ENCODE data around the gene SPIRE2.
"Not testable (repeated sequence)": the region's sequence is repeated elsewhere in the genome, so short reads cannot be mapped to it uniquely, and the experiment has no call there.

SPIRE2 gene, protein sequence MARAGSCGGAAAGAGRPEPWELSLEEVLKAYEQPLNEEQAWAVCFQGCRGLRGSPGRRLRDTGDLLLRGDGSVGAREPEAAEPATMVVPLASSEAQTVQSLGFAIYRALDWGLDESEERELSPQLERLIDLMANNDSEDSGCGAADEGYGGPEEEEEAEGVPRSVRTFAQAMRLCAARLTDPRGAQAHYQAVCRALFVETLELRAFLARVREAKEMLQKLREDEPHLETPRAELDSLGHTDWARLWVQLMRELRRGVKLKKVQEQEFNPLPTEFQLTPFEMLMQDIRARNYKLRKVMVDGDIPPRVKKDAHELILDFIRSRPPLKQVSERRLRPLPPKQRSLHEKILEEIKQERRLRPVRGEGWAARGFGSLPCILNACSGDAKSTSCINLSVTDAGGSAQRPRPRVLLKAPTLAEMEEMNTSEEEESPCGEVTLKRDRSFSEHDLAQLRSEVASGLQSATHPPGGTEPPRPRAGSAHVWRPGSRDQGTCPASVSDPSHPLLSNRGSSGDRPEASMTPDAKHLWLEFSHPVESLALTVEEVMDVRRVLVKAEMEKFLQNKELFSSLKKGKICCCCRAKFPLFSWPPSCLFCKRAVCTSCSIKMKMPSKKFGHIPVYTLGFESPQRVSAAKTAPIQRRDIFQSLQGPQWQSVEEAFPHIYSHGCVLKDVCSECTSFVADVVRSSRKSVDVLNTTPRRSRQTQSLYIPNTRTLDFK

DNA sequence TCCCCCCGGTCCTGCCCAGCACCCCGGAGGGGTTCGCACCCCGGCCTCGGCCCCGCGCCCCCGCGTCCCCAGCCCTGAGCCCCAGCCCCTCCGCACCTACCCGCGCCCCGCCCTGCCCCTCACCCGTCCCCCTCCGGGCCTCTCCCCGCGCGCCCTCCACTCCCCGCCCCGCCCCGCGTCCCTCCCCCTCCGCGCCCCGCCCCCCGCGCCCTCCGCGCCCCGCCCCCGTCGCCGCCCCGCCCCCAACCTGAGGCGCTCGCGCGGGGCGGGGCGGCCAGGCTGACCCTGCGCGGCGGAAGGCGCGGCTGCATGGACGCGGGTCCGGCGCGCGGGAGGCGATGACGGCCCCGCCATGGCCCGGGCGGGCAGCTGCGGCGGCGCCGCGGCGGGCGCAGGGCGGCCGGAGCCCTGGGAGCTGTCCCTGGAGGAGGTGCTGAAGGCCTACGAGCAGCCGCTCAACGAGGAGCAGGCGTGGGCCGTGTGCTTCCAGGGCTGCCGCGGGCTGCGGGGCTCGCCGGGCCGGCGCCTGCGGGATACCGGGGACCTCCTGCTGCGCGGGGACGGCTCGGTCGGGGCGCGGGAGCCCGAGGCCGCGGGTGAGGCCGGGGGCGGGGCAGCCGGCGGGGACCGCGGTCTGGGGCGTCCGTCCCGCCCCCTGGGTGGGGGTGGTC is at the start of gene SPIRE2:
Gene SPIRE2, plus strand, starts transcription at position 277 of the 671 bp plus-strand sequence. Its CDS starts 76 bp downstream, at position 353.
- no peak for DNase-seq

DNA sequence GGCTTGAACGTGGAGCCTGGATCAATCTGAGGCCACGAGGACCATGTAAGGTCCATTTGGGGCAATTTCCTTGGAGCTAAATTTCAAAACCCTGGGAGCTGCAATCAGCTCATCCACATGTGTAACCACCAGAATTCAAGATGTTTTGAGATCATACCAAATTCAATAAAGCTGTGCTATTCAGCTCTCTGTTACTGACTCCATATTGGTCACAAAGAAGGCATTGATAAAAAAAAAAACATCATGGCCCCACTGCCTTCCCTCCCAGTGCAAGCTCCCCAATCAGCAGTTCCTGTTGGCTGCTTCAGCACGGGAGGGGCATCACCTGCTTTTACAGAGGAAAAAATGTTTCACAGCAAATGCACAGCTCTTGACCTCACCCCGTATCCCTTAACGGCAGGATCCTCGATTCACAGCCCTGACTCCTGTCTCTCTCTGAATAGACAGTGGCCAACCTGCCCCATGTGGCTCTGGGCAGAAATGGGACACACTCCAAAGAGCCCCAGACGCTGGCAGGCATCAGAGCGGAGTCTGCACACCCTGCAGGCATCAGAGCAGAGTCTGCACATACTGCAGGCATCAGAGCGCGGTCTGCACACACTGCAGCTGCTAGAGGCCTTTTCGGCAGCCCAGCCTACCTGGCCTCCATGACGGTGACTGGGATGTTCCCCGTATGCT is 48.9 kb upstream of the SPIRE2 start:
- no peak for DNase-seq

DNA sequence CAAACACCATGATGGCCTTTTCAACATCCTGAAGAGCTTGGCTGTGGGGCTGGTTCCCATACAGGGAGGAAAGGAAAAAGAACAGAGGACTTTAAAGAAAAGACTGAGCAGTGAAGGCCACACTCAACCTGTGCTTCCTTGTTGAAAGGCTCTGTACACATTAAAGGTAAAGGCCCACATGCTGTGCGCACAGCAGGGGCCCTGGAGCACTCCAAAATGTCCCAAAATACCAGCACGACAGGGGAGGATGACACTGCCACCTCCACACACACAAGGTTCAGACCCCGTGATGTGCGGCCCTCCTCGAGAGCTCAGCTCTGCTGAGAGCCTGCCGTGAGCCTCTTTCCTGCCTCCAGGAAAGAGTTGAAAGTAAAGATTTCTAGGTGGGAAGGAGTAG is 48.4 kb upstream of the SPIRE2 start:
- no peak for DNase-seq

DNA sequence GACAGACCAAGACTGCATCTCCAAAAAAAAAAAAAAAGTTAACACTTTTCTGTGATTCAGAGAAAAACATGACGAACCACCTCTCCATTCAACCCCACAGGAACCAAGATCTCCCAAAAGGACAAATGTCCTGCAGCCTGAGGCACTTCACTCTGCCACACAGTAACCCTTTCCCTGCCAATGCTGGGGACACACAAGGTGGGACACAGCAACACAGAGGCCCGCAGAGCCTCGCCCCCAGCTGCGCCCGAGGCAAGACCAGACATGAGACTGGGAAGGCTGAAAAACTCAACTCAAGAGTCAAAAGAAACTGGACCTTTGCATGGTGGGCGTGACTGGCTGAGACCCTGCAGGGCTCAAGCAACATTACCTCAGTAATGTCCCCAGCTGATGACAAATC is 45.8 kb upstream of the SPIRE2 start:
- no peak for DNase-seq

DNA sequence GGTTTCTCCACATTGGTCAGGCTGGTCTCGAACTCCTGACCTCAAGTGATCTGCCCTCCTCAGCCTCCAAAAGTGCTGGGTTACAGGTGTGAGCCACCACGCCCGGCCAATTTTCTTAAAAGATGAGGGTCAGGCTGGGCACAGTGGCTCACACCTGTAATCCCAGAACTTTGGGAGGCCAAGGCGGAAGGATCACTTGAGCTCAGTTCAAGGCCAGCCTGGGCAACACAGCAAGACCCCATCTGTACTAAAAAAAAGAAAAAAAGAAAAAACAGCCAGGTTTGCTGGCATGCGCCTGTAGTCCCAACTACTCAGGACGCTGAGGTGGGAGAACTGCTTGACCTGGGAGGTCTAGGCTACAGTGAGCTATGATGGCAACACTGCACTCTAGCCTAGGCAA is 44.3 kb upstream of the SPIRE2 start:
- not testable (repeated sequence) for DNase-seq

DNA sequence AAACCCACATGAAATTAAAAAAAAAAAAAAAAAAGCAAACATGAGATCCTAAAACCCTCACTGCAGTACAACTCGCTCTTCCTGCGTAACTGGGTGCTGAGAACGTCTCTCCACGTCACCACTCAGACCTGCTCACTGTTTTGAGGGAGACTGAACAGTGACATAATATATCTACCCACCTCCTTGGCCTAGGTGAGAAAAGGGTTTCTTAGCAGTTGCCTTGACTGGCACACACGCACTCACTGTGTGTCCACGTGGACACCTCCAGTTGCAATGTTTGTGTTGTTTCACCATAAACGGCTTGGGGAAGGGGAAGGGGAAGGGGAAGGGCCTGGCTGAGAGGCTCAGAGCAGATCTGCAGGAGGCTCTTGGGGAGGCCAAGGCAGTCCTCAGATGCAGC is 43.9 kb upstream of the SPIRE2 start:
- DNase-seq = no peak

DNA sequence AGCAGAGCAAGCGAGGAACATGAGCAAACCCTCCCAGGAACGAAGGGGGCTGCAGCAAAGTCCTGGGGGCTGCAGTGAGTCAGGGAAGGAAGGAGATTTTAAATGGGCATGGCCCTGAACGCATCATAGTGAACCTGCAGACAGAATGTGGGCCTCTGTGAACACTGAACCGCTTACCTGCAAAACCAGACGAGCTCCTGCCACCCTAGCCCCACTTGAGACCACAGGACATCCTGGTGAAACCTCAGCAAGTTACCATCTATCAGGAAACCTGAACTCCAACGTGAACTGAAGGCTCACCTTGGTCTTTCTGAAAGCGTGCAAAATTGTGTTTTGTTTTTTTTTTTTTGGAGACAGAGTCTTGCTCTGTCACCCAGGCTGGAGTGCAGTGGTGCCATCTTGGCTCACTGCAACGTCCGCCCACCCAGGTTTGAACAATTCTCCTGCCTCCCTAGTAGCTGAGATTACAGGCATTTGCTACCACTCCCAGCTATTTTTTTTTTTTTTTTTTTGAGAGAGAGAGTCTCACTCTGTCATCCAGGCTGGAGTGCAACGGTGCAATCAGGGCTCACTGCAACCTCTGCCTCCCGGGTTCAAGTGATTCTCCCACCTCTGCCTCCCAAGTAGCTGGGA is 42.6 kb upstream of the SPIRE2 start:
- no peak for DNase-seq

DNA sequence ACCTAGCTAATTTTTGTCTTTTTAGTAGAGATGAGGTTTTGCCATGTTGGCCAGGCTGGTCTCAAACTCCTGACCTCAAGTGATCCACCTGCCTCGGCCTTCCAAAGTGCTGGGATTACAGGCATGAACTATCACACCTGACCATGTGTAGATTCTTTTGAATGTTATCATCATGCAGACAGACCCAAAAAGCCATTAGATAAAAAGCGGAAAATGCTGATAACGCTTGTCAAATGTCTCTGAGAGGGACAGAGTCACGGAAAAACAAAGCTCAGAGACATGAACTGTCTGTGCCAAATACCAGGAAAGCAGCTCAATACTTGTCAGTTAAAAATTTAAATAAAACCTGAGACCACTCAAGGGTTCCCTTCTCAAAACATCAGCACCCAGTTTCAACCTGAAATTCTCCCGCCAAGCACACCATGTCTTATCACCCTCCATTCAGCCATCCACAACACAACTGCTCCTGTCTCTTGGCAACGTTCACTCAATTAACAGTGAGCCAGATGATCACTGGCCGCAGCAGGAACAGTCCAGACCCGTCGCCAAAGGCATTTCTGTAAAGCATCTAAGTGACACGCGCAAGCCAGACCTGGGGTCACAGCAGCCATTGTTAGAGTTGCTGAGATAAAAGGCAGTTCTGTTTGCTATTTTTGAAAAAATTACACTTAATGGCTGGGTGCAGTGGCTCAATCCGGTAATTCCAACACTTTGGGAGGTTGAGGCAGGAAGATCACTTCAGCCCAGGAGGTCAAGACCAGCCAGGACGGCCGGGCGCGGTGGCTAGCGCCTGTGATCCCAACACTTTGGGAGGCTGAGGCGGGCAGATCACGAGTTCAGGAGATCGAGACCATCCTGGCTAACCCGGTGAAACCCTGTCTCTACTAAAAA is 41.6 kb upstream of the SPIRE2 start:
- DNase-seq = no peak

DNA sequence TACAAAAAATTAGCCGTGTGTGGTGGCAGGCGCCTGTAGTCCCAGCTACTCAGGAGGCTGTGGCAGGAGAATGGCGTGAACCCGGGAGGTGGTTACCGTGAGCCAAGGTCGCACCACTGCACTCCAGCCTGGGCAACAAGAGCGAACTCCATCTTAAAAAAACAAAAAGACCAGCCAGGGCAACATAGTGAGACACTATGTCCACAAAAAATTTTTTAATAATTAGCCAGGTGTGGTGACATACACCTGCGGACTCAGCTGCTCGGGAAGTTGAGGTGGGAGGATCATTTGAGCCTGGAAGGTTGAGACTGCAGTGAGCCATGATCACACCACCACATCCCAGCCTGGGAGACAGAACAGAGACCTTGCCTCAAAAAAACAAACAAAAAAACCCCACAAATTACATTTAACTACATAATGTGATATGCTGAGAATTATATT is 40.9 kb upstream of the SPIRE2 start:
- no peak for DNase-seq

DNA sequence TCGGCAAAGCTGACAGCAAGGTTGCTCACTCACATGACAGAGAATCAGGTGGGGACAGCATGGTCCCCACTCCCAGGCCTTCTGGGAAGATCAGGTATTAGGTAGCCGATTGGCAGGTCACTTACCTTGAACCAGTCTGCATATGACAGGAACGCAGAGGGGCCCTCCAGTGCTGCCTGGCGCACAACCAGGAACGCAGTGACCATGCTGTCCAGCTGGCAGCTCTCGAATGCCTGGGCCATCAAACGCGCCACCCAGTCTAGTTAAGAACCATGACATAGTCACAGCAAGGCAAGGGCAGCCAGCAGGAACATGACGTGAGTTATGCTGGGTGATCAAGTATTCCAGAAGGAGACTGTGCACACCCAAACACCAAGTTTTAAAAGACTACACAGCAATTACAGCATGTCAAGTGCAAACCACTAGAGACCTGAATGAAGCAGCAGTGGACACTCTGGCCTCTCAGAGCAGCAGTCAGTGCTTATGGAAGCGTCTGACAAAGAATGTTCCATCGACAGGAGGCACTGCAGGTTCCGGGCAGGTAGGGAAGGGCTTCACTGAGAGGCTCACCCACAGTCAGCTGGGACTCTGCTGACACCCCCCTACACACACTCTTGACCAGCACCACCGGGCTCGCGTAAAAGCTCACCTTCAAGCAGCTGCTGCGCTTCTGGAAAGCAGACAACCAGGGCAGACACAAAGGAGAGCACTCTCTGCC is 36.8 kb upstream of the SPIRE2 start:
- no peak for DNase-seq

DNA sequence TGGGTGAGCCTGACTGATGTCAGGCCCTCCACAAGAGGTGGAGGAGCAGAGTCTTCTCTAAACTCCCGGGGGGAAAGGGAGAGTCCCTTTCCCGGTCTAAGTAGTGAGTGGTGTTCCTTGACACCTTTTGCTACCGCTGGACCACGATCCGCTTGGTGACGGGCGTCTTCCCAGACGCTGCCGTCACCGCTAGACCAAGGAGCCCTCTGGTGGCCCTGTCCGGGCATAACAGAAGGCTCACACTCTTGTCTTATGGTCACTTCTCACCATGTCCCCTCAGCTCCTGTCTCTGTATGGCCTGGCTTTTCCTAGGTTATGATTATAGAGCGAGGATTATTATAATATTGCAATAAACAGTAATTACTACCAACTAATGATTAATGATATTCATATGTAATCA is 35.2 kb upstream of the SPIRE2 start:
- DNase-seq = not testable (repeated sequence)

DNA sequence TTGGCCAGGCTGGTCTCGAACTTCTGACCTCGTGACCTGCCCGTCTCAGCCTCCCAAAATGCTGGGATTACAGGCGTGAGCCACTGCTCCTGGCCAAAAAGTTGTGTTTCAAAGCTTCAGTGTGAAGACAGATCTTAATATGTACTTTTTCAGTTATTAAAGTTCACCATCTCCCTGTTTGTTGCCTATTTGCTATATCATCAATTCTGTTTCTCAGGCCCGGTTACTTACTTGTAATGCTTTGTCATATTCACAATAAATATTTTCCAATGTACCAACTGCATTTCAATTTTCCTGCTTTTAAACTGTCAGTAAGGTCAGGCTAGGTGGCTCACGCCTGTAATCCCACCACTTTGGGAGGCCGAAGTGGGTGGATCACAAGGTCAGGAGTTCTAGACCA is 34.3 kb upstream of the SPIRE2 start:
- DNase-seq = no peak

DNA sequence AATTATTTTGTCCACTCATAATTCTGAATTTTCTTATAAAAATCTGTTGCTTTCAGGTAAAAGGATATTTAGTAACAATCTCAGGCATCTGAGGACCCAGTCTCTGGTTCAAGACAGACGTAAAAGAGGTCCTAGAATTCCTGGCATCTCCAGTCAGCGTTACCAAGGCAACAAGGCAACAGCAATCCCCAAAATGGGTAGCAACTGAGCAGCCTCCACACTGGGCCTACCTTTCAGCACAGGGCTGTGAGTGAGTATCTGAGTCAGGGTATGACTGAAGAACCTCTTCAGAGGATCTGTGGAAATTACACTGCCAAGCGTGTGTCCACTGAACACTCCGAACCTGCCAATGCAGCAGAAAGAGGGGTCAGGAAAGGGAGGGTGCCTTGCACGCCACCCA is 32.6 kb upstream of the SPIRE2 start:
- DNase-seq = no peak

DNA sequence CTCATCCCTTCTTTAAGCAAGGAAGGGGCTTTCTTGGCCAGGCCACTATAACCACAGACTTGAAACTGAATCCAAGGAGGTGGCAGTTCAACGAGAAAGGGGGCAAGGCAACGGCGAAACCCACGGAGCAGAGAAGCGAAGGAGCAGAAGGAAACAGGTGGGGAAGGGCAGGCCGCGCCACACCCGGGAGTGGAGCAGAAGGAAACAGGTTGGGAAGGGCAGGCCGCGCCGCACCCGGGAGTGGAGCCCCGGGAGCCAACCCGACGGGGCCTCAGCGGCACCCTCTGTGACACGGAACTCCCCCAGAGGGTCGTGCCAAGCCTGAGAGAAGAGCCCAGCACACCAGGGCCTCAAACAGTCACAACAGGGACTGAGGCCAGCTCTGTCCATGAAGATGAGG is 32.2 kb upstream of the SPIRE2 start:
- DNase-seq = no peak

DNA sequence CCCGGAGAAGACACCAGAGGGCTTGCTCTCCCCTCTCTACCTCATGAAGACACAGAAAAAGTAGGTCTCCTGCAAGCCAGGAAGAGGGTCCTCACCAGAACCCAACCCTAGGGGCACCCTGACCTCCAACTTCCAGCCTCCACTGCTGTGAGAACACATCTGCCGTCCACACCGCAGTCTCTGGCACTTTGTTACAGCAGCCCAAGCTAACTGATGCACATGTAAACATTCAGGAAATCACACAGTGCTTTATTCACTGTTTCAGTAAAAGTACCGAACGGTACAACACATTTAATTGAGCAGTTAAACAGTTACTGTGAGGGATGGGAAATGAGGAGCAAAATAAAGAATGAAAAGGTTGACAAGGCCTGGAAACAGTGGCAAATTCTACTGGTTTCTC is 30.1 kb upstream of the SPIRE2 start:
- no peak for DNase-seq

DNA sequence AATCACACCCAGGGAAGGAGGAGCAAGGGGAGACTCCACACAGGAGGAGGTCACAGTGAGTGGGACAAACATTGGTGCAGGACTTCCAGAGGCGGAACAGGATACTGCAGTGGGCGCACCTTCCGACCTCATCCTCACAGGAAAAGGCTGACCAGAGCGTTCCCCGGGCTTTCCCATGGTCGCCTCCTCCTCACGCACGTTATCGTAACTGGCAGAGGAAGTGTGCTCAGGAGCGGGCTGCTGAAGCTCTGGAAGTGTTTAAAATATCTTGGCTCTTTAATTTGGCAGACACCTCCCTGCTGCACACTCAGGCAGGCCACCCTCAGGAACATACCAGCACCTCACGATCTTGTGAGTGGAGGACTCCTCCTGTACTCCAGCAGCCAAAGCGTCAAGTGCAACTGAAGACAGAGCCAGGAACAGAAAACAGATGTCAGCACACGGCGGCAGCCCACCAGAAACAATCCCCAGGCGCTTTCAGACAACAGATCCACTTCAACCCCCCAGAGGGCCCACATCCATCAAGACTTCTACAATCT is 29.4 kb upstream of the SPIRE2 start:
- DNase-seq = no peak

DNA sequence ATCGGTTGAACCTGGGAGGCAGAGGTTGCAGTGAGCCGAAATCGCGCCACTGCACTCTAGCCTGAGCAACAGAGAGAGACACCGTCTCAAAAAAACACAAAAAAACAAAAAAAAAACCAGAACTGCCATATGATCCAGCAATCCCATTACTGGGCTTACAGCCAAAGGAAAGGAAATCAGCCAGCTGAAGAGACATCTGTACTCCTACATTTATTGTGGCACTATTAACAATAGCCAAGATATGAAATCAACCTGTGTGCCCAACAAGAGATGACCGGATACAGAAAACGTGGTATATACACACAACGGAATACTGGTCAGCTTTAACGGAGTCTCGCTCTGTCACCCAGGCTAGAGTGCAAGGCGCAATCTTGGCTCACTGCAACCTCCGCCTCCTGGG is 26.5 kb upstream of the SPIRE2 start:
- no peak for DNase-seq

DNA sequence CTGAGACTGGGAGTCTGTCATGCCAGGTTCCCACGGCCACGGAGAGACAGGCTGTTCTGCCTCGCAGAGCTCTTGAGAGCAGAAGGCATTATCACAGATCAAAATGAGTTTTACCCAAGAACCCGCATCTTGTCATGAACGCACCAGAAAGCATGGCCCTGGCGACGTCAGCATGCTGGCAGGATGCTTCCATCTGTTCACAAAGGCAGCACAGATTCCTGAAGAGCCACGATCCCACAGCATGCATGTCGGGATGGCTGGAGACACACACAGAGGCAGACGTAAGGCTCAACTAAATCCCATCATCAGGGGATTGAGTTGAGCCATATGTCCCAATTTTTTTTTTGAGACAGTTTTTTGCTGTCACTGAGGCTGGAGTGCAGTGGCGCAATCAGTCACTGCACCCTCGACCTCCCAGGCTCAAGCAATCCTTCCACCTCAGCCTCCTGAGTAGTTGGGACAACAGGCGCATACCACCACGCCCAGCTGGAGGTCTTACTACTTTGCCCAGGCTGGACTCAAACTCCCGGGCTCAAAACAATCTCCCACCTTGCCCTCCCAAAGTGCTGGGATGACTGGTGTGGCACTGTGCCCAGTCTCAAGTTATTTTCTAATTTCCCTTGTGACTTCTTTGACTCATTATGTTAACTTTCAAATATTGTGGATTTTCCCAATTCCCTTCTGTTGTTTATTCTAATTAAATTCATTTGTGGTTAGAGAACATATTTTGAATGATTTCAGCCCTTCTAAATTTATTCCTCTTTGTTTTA is 23.0 kb upstream of the SPIRE2 start:
- no peak for DNase-seq

DNA sequence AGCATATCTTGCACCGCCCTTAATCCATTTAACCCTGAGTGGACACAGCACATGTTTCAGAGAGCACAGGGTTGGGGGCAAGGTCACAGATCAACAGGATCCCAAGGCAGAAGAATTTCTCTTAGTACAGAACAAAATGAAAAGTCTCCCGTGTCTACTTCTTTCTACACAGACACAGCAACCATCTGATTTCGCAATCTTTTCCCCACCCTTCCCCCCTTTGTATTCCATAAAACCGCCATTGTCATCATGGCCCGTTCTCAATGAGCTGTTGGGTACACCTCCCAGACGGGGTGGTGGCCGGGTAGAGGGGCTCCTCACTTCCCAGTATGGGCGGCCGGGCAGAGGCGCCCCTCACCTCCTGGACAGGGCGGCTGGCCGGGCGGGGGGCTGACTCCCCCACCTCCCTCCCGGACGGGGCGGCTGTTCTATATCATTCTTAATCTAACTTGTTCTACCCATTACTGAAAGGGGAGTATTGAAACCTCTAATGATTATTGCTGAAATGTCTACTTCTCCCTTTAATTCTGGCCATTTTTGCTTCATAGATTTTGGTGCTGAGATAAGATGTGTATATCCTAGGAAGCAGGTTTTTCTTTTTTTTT is 21.6 kb upstream of the SPIRE2 start:
- not testable (repeated sequence) for DNase-seq

All from NCI-H1417 treated with DMSO at 0.1 percent for 48 hours (cell line).